Measurements from ENCODE around the gene ELP2.

- TF ChIP-seq CTCF (IDR thresholded peaks at IDR 0.05), result no peak
- TF ChIP-seq EZH2 (IDR thresholded peaks at IDR 0.05), result no peak
Observed at GRCh38 chr18:36181898-36182506, 52.3 kb downstream of the ELP2 start.

Data from neural progenitor cell (in vitro differentiated cells).